Aorta (tissue), 5 donors: ENCODE data around the gene ZFAND3. TPM values are rescaled to one million over a fixed set of nuclear protein-coding genes. Genes with fewer than 3 reads are reported as not detected.

Experiments
- ATAC-seq: fragments of 200-7000 bp; cut with Tn5 transposase; one replicate; pipeline ENCODE4 v1.9.1; 2022; ENCODE audit warnings: moderate library complexity; ENCODE audit not compliant: low FRiP score
- DNase-seq, 2 donors: peaks; one replicate each; pipeline ENCODE4 v3.0.0-alpha.2; 2020
- H3K27ac ChIP-seq, 2 donors: one replicate each; pipeline ENCODE4 v1.5.1; 2013; ENCODE audit warnings: low read length in 2 of 2, mild to moderate bottlenecking in 2 of 2, moderate library complexity in 2 of 2, control low read depth in 1 of 2, inconsistent platforms in 1 of 2, low read depth in 1 of 2
- H3K27me3 ChIP-seq, 2 donors: one replicate each; pipeline ENCODE4 v1.6.1; 2013; ENCODE audit warnings: control low read depth in 1 of 2, low read length in 1 of 2, mild to moderate bottlenecking in 1 of 2, moderate library complexity in 1 of 2; ENCODE audit not compliant: insufficient read depth in 2 of 2, control insufficient read depth in 1 of 2
- H3K36me3 ChIP-seq, 2 donors: one replicate each; pipeline ENCODE4 v1.6.1; 2013; ENCODE audit warnings: control low read depth in 1 of 2, low read length in 1 of 2, mild to moderate bottlenecking in 1 of 2; ENCODE audit not compliant: insufficient read depth in 2 of 2, control insufficient read depth in 1 of 2
- H3K4me1 ChIP-seq, 2 donors: one replicate each; pipeline ENCODE4 v1.6.1; 2013; ENCODE audit warnings: low read length in 2 of 2, control low read depth in 1 of 2, mild to moderate bottlenecking in 1 of 2, moderate library complexity in 1 of 2; ENCODE audit not compliant: insufficient read depth in 2 of 2, control insufficient read depth in 1 of 2
- H3K4me3 ChIP-seq, 2 donors: one replicate each; pipeline ENCODE4 v1.5.1; 2013; ENCODE audit warnings: low read length in 2 of 2, control low read depth in 1 of 2, mild to moderate bottlenecking in 1 of 2
- H3K9me3 ChIP-seq: one replicate; pipeline ENCODE4 v1.6.1; 2013; ENCODE audit warnings: mild to moderate bottlenecking, low read length; ENCODE audit not compliant: control insufficient read depth
- WGBS, 2 donors: extraction: QIAGEN DNeasy Blood & Tissue Kit; methylation state at CpG; one replicate each; pipeline ENCODE4 v1.1.7; 2013; 5-methylcytosine and 5-hydroxymethylcytosine counted together
- intact Hi-C, 2 donors: fragments of 100-400 bp; cut with DNase I; formaldehyde crosslinking; loops; one replicate each; pipeline versions ENCODE4 v1.14.2 to v1.15.0; 2022
- long read RNA-seq, 2 donors: library from polyadenylated mRNA; unstranded; transcript quantifications; one replicate each; pipeline ENCODE4 v2.0.0, GENCODE V29; 2020 to 2021
- polyA plus RNA-seq, 2 donors: library from polyadenylated mRNA; stranded (reverse); fragments of 200-250 nt; gene quantifications; one replicate each; pipeline ENCODE4 v1.2.3, GENCODE V29; 2013
- total RNA-seq, 2 donors: library from RNA; stranded (reverse); fragmentation: NEBNext Ultra II Directional; extraction: Animal tissue kit (Norgen Biotek cat#: 25700); gene quantifications; one replicate each; pipeline ENCODE4 v1.2.1, GENCODE V29; 2021
- donor health status: healthy with polysubstance abuse.
- donor health status: Bipolar disorder and iron deficiency.
- donor health status: DM: no; HTN: no; CAD: no.
- donor health status: DM: no; HTN: no; CAD: no.
- donor health status: DM: yes; HTN: yes; CAD: no.

The ZFAND3 gene, protein sequence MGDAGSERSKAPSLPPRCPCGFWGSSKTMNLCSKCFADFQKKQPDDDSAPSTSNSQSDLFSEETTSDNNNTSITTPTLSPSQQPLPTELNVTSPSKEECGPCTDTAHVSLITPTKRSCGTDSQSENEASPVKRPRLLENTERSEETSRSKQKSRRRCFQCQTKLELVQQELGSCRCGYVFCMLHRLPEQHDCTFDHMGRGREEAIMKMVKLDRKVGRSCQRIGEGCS
- total RNA-seq (10 to 100 TPM; 83.6 to 86.0 TPM), polyA plus RNA-seq (10 to 100 TPM; 29.6 to 46.6 TPM)
- long read RNA-seq, donor 1, transcript ZFAND3-201 (6 exons, 3,366 nt), result major isoform, 9 of 76 reads
- long read RNA-seq, donor 1, partial matches to known transcripts, result 15 of 76 reads
- long read RNA-seq, donor 1, other reads (novel, unspliced or antisense), result 51 of 76 reads
- long read RNA-seq, donor 2, transcript ZFAND3-201 (6 exons, 3,366 nt), result major isoform, 8 of 69 reads
- long read RNA-seq, donor 2, partial matches to known transcripts, result 7 of 69 reads
- long read RNA-seq, donor 2, other reads (novel, unspliced or antisense), result 53 of 69 reads

DNA sequence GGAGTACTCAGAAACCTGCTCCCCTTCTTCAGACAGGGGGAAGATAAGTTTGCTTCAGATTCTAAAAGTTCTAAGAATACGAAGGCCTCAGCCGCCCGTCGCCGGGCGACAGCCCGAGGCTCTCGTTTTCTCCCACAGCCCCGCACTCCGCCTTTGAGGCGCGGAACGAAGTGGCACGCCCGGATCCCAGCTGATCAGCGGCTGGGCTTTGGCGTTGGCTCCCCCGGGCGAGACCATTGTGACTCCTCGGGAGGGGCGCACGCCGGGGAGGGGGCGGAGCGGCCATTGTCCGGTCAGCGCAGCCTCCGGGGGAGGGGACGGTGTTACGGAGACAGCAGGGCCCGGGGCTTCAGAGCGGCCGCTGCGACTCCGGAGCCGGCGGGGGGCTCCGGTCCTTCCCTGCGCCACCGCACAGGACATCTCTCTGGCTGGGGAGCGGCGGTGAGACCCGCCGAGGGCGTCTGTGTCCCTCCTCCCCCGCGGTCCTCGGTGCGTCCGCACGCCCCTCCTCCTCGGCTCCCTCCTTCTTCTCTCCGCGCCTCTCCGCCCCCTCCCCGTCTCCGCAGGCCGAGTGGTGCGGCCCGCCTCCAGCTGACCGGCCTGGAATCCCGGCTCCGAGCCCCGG lies at the start of gene ZFAND3:
ZFAND3 (plus strand) TSS at position 551 of the 625 bp plus-strand sequence. CDS start 219 bp downstream, outside the sequence.
- DNase-seq (peak; percentile 98 to 99), ATAC-seq (peak; percentile 99)
- peaks cover 4 to 16% of the 10 kb centered on the region in 2 donors for H3K4me1 ChIP-seq
- H3K4me3 ChIP-seq, result peak within 1 kb of the TSS; percentile 96 to 99
- 0 to 1% methylated on average over 43 to 64 of the region's 64 CpGs for WGBS, 2 donors
- intact Hi-C loops, result no loop called here
- no peaks in the 10 kb centered on the region for H3K9me3 ChIP-seq
- H3K27me3 ChIP-seq, result no peaks in the 10 kb centered on the region
- H3K27ac ChIP-seq, result peak within 1 kb of the TSS; percentile 85 to 92
- no peaks in the 10 kb centered on the region for H3K36me3 ChIP-seq

DNA sequence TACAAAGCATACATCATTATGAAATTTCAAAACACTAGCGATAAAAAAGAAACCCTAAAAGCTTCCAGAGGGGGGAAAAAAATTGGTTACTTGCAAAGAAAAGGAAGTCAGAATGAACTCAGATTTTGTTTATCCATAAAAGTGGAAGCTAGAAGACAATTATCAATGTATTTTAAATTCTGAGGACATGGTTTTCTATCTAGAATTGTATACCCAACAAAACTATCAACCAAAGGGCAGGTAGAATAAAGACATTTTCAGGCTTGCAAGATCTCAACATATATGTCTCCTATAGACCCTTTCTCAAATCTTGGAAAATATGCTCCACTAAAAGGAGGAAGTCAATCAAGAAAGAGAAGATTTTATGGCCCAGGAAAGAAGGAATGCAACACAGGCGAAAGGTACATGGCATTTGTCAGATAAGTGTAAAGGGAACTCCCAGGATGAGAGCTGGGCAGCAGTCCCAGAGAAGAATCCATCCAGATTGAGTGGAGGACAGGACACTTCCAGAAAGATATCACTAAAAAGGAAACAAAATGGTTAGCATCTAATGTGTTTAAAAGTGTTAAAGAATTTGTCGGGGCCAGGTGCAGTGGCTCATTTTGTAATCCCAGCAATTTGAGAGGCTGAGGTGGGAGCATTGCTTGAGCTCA lies 45.4 kb upstream of the ZFAND3 start:
- Histone ChIP-seq H3K9me3 (no peaks in the 10 kb centered on the region), H3K27ac (no peak overlapping the region), H3K4me3 (no peak overlapping the region), H3K4me1 (no peaks in the 10 kb centered on the region), H3K27me3 (no peaks in the 10 kb centered on the region), H3K36me3 (no peaks in the 10 kb centered on the region)
- WGBS, 2 donors, result 89 to 91% methylated on average over 3 of the region's 3 CpGs
- no peak for ATAC-seq
- no peak for DNase-seq
- intact Hi-C loops, result no loop called here

DNA sequence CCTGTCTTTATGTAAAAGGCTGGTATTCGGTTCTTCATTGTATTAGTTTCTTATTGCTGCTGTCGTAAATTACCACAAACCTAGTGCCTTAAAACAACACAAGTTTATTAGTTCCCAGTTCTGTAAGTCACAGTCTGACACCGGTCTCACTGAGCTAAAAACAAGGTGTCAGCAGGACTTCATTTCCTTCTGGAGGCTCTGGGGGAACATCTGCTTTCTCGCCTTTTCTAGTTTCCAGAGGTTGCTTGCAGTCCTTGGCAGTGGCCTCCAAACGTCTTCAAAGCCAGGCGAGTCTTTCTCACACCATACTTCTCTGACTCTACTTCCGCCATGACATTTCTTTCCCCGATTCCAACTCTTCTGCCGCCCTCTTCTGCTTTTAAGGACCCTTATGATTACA lies 43.0 kb upstream of the ZFAND3 start:
- DNase-seq, result no peak
- Histone ChIP-seq H3K9me3 (no peaks in the 10 kb centered on the region), H3K36me3 (no peaks in the 10 kb centered on the region), H3K27ac (no peak overlapping the region), H3K27me3 (no peaks in the 10 kb centered on the region), H3K4me1 (no peaks in the 10 kb centered on the region), H3K4me3 (no peak overlapping the region)
- intact Hi-C loops, result no loop called here
- no peak for ATAC-seq
- 84 to 88% methylated on average over 9 of the region's 9 CpGs for WGBS, 2 donors

DNA sequence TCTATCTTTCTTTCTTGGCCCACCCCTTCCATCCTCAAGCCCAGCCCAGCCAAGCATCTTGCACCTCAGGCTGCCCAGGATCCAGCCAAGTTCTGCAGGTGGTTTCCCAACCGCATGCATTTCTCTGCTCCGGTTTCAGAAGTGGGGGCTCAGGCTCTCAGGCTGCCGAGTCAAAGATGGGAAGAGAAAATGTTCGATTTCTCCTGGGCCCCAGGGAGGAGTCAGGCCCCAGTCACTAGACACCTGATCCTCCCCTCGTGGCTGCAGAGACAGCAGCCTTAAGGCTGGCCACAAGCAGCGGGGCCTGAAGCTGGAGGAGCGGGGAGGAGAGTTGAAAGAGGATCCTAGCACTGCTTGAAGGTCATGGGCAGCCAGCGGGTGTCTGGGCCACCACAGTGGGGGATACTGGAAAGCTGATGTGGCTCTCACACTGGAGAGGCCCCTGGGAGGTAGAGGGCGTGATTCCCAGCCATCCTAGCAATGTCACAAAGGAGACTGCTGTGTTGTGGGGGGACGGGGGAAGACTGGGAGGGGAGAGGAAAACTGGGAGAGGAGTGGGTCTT lies 42.2 kb upstream of the ZFAND3 start:
- no peak overlapping the region for H3K4me3 ChIP-seq
- no peak overlapping the region for H3K27ac ChIP-seq
- intact Hi-C loops, result no loop called here
- no peaks in the 10 kb centered on the region for H3K27me3 ChIP-seq
- no peaks in the 10 kb centered on the region for H3K9me3 ChIP-seq
- H3K4me1 ChIP-seq, result no peaks in the 10 kb centered on the region
- ATAC-seq, result no peak
- WGBS, 2 donors, result 66 to 73% methylated on average over 10 of the region's 10 CpGs
- no peak for DNase-seq
- no peaks in the 10 kb centered on the region for H3K36me3 ChIP-seq

DNA sequence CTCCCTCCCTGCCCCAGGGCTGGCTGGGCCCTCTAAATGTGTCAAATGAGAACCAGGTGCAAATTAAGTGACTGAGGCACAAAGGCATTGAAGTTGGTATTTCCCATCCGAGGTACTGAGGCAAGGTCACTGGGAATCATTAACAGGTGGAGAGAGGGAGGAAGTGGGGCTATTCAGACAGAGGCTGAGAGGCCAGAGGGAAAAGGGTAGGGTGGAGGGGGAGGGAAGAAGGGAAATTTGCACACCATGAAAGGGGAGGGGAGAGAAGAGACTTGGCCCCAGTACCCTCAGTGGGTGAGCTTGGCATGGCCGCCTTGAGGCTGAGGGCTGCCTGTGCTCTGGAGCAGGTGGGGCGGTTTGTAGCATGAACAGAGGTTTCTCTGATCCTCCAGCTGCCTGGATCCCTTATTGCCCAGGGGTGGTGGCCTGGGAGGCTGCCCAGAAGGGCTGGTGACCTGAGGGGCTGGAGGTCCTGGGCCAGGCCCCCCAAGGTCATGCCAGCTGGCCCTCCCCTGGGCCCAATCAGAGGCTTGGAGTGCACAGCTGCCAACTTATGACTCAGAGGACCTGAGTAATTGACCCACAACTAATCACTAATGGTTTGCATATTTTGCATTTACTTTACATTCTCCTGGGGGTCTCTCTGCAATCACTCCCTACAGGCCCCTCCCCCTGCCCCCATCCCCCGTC lies 40.3 kb upstream of the ZFAND3 start:
- WGBS, 2 donors, result 78 to 93% methylated on average over 4 of the region's 4 CpGs
- DNase-seq, result peak in 1 of 2 donors; percentile 28
- H3K27ac ChIP-seq, result no peak overlapping the region
- no peaks in the 10 kb centered on the region for H3K9me3 ChIP-seq
- no peaks in the 10 kb centered on the region for H3K36me3 ChIP-seq
- H3K4me1 ChIP-seq, result no peaks in the 10 kb centered on the region
- ATAC-seq, result no peak
- H3K4me3 ChIP-seq, result no peak overlapping the region
- intact Hi-C loops, result no loop called here
- no peaks in the 10 kb centered on the region for H3K27me3 ChIP-seq

DNA sequence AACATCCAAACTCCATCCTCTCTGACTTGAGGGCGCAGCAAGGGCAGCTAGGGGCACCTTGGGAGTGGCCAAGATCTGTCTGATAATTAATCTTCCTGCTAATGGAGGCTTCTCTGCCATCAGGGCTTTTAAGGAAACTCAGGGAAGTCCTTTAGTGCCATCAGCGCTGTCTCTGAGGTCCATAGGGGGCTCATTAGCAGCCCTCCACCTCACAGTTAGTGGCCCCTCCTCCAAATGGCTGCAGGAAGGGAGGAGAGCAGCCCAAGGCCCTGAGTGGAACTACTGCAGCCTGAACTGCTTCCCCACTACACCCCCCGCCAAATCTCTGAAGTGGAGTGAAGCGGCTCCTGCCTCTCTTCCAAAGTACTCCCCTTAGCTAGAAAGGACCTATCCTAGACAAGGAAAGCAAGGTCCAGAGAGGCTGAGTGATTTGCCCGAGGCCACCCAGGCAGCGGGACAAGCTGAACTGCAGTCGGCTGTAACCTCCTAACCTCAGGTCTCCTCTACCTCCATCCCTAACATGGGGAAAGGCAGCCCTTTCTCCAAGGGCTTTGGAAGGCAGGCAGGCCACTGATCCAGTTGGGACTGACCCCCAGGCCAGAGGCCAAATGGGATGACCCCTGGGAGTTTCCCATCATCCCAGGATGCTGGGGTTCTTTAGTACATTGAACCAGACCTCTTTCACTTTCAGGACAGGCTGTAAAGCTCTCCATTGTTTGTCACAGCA lies 39.5 kb upstream of the ZFAND3 start:
- Histone ChIP-seq H3K36me3 (no peaks in the 10 kb centered on the region), H3K4me3 (no peak overlapping the region), H3K9me3 (no peaks in the 10 kb centered on the region), H3K27ac (no peak overlapping the region), H3K4me1 (no peaks in the 10 kb centered on the region), H3K27me3 (no peaks in the 10 kb centered on the region)
- DNase-seq (peak in 1 of 2 donors; percentile 9), ATAC-seq (no peak)
- intact Hi-C loops, result no loop called here
- 91 to 95% methylated on average over 7 of the region's 7 CpGs for WGBS, 2 donors

DNA sequence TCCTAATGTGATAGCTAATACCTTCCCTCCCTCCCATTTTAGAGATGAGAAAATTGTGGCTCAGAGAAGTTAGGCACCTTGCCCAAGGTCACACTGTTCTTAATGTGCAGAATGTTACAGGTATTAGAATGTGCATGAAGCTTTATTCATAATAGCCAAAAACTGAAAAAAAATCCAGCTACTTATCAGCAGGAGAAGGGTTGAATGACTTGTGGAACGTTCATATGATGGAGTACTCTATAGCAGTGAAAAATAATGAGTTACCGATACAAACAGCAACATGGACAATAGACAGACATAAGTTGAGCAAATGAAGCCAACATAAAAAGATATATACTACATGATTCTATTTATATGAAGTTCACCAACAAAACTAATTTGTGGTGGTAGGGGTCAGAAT lies 37.7 kb upstream of the ZFAND3 start:
- Histone ChIP-seq H3K27ac (no peak overlapping the region), H3K4me1 (no peaks in the 10 kb centered on the region), H3K9me3 (no peaks in the 10 kb centered on the region), H3K27me3 (no peaks in the 10 kb centered on the region), H3K36me3 (no peaks in the 10 kb centered on the region), H3K4me3 (no peak overlapping the region)
- no peak for DNase-seq
- intact Hi-C loops, result no loop called here
- 90 to 91% methylated on average over 2 of the region's 2 CpGs for WGBS, 2 donors
- ATAC-seq, result no peak
